IMR-90 (cell line): Measurements from ENCODE around the gene A3GALT2. TPM values are rescaled to one million over a fixed set of nuclear protein-coding genes. Genes with fewer than 3 reads are reported as not detected.
A peak's percentile ranks its signal among the peaks of the same experiment; 100 is the strongest.

Experiments used
- ATAC-seq: fragments of 200-7000 bp; cut with Tn5 transposase; 2 replicates; pipeline ENCODE4 v1.9.1; 2020; ENCODE audit warnings: low read depth, mild to moderate bottlenecking, moderate library complexity
- BruUV-seq: library from RNA; stranded (reverse); fragments of 400-500 nt; replicated peaks from 2 replicates; lab custom pipeline; 2021; lab: Mats Ljungman, UMichigan
- CTCF ChIA-PET: fragments of 300-600 bp; formaldehyde crosslinking; extraction: SDS; loops from one replicate; lab custom pipeline; 2021; ENCODE audit warnings: antibody characterized with exemption; lab: Yijun Ruan, JAX
- POLR2A ChIA-PET: fragments of 300-600 bp; sonication (Branson Sonifier 250); formaldehyde crosslinking; loops from one replicate; lab custom pipeline; 2022; ENCODE audit warnings: antibody characterized with exemption; ENCODE audit not compliant: unreplicated experiment; lab: Charles Lee
- DNase-seq: peaks from one replicate; pipeline ENCODE4 v3.0.0; 2013
- H2AFZ ChIP-seq: replicated peaks from 2 replicates; pipeline ENCODE3; 2013; ENCODE audit warnings: low read length, mild to moderate bottlenecking; ENCODE audit not compliant: poor library complexity
- H2AK5ac ChIP-seq: 2 replicates; pipeline ENCODE4 v1.6.1; 2013; ENCODE audit warnings: low read depth, low read length, inconsistent platforms
- H2AK9ac ChIP-seq: replicated peaks from 2 replicates; pipeline ENCODE3; 2013; ENCODE audit warnings: mild to moderate bottlenecking, low read depth, low read length, moderate library complexity; ENCODE audit not compliant: poor library complexity
- H2BK120ac ChIP-seq: 2 replicates; pipeline ENCODE4 v1.6.1; 2013; ENCODE audit warnings: low read depth, low read length, inconsistent platforms
- H2BK15ac ChIP-seq: 3 replicates; pipeline ENCODE4 v1.6.1; 2013; ENCODE audit warnings: low read depth, low read length, inconsistent platforms
- H2BK20ac ChIP-seq: 2 replicates; pipeline ENCODE4 v1.6.1; 2013; ENCODE audit warnings: low read depth, mild to moderate bottlenecking, inconsistent platforms, low read length, moderate library complexity
- H2BK5ac ChIP-seq: 2 replicates; pipeline ENCODE4 v1.6.1; 2013; ENCODE audit warnings: mild to moderate bottlenecking, low read depth, low read length, inconsistent platforms; ENCODE audit not compliant: poor library complexity, severe bottlenecking
- H3K14ac ChIP-seq: replicated peaks from 2 replicates; pipeline ENCODE4 v1.6.1; 2013; ENCODE audit warnings: low read depth, low read length, inconsistent platforms
- H3K18ac ChIP-seq: 2 replicates; pipeline ENCODE4 v1.6.1; 2013; ENCODE audit warnings: low read depth, low read length, control low read depth
- H3K23ac ChIP-seq: 2 replicates; pipeline ENCODE4 v1.6.1; 2013; ENCODE audit warnings: low read depth, low read length, inconsistent platforms
- H3K27ac ChIP-seq: 2 replicates; pipeline ENCODE4 v1.5.1; 2013; ENCODE audit warnings: mild to moderate bottlenecking, control low read depth, low read length; ENCODE audit not compliant: insufficient read depth
- H3K27me3 ChIP-seq: 2 replicates; pipeline ENCODE4 v1.6.1; 2013; ENCODE audit warnings: low read length; ENCODE audit not compliant: control insufficient read depth, insufficient read depth
- H3K36me3 ChIP-seq: 2 replicates; pipeline ENCODE4 v1.6.1; 2013; ENCODE audit warnings: low read length, mixed read lengths; ENCODE audit not compliant: control insufficient read depth, insufficient read depth
- H3K4ac ChIP-seq: 2 replicates; pipeline ENCODE4 v1.6.1; 2013; ENCODE audit warnings: low read depth, low read length, inconsistent platforms
- H3K4me1 ChIP-seq: 2 replicates; pipeline ENCODE4 v1.6.1; 2013; ENCODE audit warnings: low read length, mixed read lengths; ENCODE audit not compliant: control insufficient read depth, insufficient read depth
- H3K4me2 ChIP-seq: 2 replicates; pipeline ENCODE4 v1.6.1; 2013; ENCODE audit warnings: low read depth, mild to moderate bottlenecking, control low read depth, low read length, moderate library complexity
- H3K4me3 ChIP-seq: 2 replicates; pipeline ENCODE4 v1.5.1; 2013; ENCODE audit warnings: low read depth, mild to moderate bottlenecking, control low read depth, low read length, moderate library complexity; ENCODE audit not compliant: insufficient read depth
- H3K56ac ChIP-seq: 2 replicates; pipeline ENCODE4 v1.6.1; 2013; ENCODE audit warnings: low read length, inconsistent platforms; ENCODE audit not compliant: insufficient read depth; ENCODE audit errors: extremely low read depth
- H3K79me1 ChIP-seq, 2 experiments: 2 replicates each; pipeline ENCODE4 v1.6.1; 2013; ENCODE audit warnings: low read length in 2 of 2, inconsistent platforms in 1 of 2, low read depth in 1 of 2
- H3K9ac ChIP-seq: 2 replicates; pipeline ENCODE4 v1.6.1; 2013; ENCODE audit warnings: low read depth, low read length, control low read depth
- H3K9me1 ChIP-seq: 2 replicates; pipeline ENCODE4 v1.6.1; 2013; ENCODE audit warnings: low read length, inconsistent platforms; ENCODE audit not compliant: insufficient read depth
- H3K9me3 ChIP-seq: 2 replicates; pipeline ENCODE4 v1.6.1; 2013; ENCODE audit warnings: low read length; ENCODE audit not compliant: control insufficient read depth, insufficient read depth
- H4K20me1 ChIP-seq: 2 replicates; pipeline ENCODE4 v1.6.1; 2013; ENCODE audit warnings: low read length, inconsistent platforms; ENCODE audit not compliant: insufficient read depth
- H4K5ac ChIP-seq: 2 replicates; pipeline ENCODE4 v1.6.1; 2013; ENCODE audit warnings: mild to moderate bottlenecking, low read depth, low read length, control low read depth
- H4K8ac ChIP-seq, 2 experiments: 2 replicates each; pipeline ENCODE4 v1.6.1; 2013; ENCODE audit warnings: low read depth in 2 of 2, low read length in 2 of 2, control low read depth in 1 of 2, inconsistent platforms in 1 of 2
- H4K91ac ChIP-seq: 2 replicates; pipeline ENCODE4 v1.6.1; 2013; ENCODE audit warnings: low read depth, low read length, inconsistent platforms; ENCODE audit not compliant: insufficient read depth
- CEBPB ChIP-seq: IDR thresholded peaks from 2 replicates; pipeline ENCODE4 v1.6.1; 2012; ENCODE audit warnings: low read depth, low read length, improper control_type of control experiment
- USF2 ChIP-seq: fragments of 150-350 bp; IDR thresholded peaks from 2 replicates; pipeline ENCODE4 v1.6.1; 2017; ENCODE audit warnings: mild to moderate bottlenecking, antibody characterized with exemption, low read length, low read depth
- WGBS, 2 experiments: methylation state at CpG; one replicate each; pipeline versions ENCODE4 v1.1.5 to v1.1.7; 2013; ENCODE audit warnings: missing lambda C conversion rate in 2 of 2; ENCODE audit not compliant: insufficient read length in 1 of 2; ENCODE audit errors: extremely low coverage in 2 of 2; 5-methylcytosine and 5-hydroxymethylcytosine counted together
- dilution Hi-C: fragments of 300-500 bp; cut with HindIII; formaldehyde crosslinking; loops from one replicate; pipeline ENCODE4 v1.14.3; 2018; ENCODE audit warnings: low sequenced_read_pairs; ENCODE audit not compliant: unreplicated experiment
- in situ Hi-C: fragments of 300-500 bp; cut with MboI; formaldehyde crosslinking; loops from 3 replicates; pipeline ENCODE4 v1.14.3; 2019; ENCODE audit warnings: low sequenced_read_pairs, inconsistent platforms, mixed read lengths
- intact Hi-C: fragments of 100-400 bp; cut with micrococcal nuclease; formaldehyde crosslinking; loops from 2 replicates; pipeline ENCODE4 v1.10.0; 2022
- polyA plus RNA-seq, 3 experiments: library from polyadenylated mRNA; depleted of rRNA; stranded (reverse); fragments of >200 nt; gene quantifications; 2 replicates each; pipeline ENCODE4 v1.2.3, GENCODE V29; 2012; ENCODE audit warnings: low replicate concordance in 1 of 3
- total RNA-seq: library from RNA; depleted of rRNA; stranded (reverse); fragments of >200 nt; gene quantifications from 2 replicates; pipeline ENCODE4 v1.2.3, GENCODE V29; 2012

A3GALT2 gene
- total and polyA plus RNA-seq, 2 of the 4 experiments (the other 2 are of a cell fraction): not detected

- WGBS, 2 experiments: no CpG with 5 or more reads among the region's 9 CpGs
- Histone ChIP-seq H3K4me2 (no peak overlapping the region), H3K27me3 (no peaks in the 10 kb centered on the region), H3K36me3 (peaks cover 86% of the 10 kb centered on the region), H3K27ac (peak overlapping the region; percentile 23; the same call in 1 of the 2 replicates), H3K56ac (no peak overlapping the region), H3K18ac (0 out of 2 replicates have a peak overlapping the region, but pooled peaks have one; percentile 10), H4K5ac (no peak overlapping the region), H3K4me1 (peaks cover 19% of the 10 kb centered on the region), H3K4me3 (no peak overlapping the region), H3K9me3 (no peaks in the 10 kb centered on the region), H2BK5ac (no peak overlapping the region), H2BK120ac (no peak overlapping the region), H2AK9ac (no peak overlapping the region), H2AFZ (no peak overlapping the region), H2AK5ac (no peak overlapping the region), H3K23ac (no peak overlapping the region), H2BK20ac (no peak overlapping the region), H3K9ac (no peak overlapping the region), H4K20me1 (peaks cover 80% of the 10 kb centered on the region), H3K14ac (no peak overlapping the region), H3K4ac (0 out of 2 replicates have a peak overlapping the region, but pooled peaks have one; percentile 0), H4K91ac (no peak overlapping the region), H3K79me1 (peaks cover 55 to 82% of the 10 kb centered on the region in 2 experiments), H4K8ac (no peak overlapping the region), H2BK15ac (no peak overlapping the region), H3K9me1 (peaks cover 9% of the 10 kb centered on the region; the same call in 1 of the 2 replicates)
- POLR2A ChIA-PET: no interaction called here
- TF ChIP-seq USF2: no peak
- TF ChIP-seq CEBPB: peak; percentile 48
- in situ Hi-C loops (no loop called here), dilution Hi-C loops (no loop called here), intact Hi-C loops (loop anchor here (5.0 kb wide), 1 partner anchor 41 kb away; no protein-coding TSS in a partner anchor)
- ATAC-seq (no peak), DNase-seq (no peak)
- CTCF ChIA-PET: no interaction called here
- BruUV-seq: no TSS peak
Measured at GRCh38 chr1:33326785-33327184, 5.9 kb upstream of the A3GALT2 start.
